Measurements from ENCODE around the gene SLC25A25.
"Not testable (repeated sequence)": the region's sequence is repeated elsewhere in the genome, so short reads cannot be mapped to it uniquely, and the experiment has no call there.

SLC25A25 gene

GRCh38 chr9:128109050-128109709 lies 41.1 kb downstream of the SLC25A25 start:
- DNase-seq (ENCODE audit: low spot score), result no peak

DNA sequence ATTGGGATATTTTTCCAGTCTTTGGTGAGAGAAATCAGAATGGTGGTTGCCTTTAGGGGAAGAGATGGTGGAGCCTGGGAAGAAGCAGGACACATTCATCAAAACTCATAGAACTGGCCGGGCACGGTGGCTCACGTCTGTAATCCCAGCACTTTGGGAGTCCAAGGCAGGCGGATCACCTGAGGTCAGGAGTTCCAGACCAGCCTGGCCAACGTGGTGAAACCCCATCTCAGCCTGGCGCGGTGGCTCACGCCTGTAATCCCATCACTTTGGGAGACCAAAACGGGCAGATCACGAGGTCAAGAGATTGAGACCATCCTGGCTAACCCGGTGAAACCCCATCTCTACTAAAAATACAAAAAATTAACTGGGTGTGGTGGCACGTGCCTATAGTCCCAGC lies 43.7 kb downstream of the SLC25A25 start:
- not testable (repeated sequence) for DNase-seq (ENCODE audit: low spot score)

DNA sequence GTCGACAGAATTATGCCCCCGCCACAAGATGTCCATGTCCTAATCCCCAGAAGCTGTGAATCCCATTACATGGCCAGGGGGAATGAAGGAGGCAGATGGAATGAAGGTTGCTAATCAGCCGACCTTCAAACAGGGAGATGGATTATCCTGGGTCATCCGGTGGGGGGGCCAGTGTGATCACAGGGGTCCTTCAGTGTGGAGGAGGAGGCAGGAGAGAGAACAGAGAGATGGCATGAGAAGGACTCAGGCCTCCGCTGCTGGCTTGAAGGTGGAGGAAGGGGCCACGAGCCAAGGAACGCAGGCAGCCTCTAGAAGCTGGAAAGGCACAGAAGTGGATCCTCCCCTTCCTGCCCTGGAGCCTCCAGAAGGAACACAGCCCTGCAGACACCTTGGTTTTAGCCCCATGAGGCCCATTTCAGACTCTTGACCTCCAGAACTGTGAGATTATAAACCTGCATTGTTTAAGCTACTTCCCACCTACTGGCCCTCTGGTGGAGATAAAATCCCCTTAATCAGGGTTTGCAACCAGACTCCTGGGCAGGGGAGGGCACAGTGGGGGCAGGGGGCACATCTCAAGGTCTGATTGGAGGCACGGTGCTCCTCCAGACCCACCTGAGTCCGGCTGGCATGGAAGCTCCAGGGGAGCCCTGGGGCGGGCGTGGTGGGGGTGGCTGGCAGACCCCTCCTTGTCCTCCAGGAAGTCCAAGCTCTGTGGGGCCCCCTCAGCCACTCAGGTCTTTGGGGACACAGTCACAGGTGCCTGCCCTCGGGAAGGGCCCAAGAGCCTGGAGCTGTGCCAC lies 45.7 kb downstream of the SLC25A25 start:
- no peak for DNase-seq (ENCODE audit: low spot score)

GRCh38 chr9:128114326-128115186 lies 46.5 kb downstream of the SLC25A25 start:
- DNase-seq (ENCODE audit: low spot score), result no peak

DNA sequence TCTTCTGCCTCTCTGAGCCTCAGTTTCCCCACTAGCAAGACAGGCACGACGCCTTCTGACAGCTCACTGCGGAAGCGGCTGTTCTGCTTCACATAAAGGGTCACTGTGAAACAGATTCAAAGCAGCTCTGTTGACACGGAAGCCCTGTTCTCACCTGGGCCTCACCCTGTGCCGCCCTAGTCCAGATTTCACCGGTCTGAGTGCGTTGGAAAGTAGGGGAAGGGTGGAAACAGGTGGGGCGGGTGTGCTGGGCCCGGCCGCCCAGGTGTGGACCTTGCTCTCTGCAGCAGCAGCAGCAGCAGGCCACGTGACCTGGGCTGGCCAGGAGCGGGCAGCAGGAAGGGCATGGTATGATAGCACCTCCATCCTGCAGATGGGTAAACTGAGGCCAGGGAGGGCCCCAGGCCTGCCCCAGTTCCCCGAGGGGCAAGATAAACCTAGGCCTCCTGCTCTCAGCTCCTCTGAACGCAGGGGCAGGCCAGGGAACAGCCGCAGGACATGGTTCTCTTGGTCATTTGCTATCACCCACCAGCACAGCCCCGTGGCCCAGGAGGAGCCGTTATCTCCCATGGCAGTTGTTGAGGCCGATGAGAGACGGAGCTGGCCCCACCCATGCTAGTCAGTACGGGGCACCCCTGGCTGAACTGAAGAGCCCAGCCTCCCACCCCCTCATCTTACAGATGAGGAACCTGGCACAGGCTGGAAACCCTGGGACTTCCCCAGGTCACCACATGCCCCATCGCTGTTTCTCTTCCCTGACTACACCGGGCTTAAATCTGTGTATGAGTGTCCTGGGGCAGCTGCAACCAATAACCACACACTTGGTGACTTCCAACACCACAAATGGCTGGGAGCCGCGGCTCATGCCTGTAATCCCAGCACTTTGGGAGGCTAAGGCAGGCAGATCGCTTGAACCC lies 47.4 kb downstream of the SLC25A25 start:
- no peak for DNase-seq (ENCODE audit: low spot score)

GRCh38 chr9:128116104-128117083 lies 48.4 kb downstream of the SLC25A25 start:
- no peak for DNase-seq (ENCODE audit: low spot score)

DNA sequence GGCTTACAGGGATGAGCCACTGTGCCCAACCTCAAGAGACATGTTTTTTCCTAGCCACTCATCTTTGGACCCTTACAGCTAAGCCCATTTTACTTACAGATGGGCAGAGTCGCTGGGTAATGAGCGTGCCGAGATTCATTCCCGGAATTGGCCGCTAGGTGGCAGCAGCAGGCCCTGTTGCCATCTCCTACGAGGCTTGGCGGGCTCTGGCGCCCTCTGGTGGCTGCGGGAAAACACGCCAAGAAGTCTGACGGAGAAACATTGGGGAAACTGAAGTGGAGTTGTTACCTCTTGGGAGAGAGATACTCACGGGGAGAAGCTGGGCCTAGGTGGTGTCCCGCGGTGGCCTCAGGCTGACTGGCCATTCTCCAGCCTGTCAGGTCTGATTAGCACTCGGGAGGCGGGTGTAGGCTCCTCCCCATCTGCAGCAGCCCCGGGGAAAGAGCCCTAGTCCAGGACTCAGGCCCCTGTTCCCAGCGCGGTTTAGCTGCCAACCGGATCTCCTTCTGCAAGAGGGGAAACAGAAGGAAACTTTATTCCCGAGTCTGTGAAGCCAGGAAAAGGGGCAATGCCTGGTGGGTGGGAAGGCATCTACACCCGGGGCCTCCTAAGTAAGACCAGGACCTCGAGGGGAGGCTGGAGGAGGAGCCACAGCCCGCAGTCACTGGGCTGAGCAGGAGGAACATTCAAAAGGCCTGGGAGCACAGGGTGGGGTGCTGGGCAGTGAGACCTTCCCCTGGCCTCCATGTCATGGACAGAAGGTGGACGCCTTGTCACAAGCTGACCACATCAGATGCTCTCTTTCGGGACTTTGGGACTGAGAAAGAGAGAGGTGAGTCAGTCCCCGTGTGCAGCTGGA lies 49.8 kb downstream of the SLC25A25 start:
- DNase-seq (ENCODE audit: low spot score), result peak; percentile 89

GRCh38 chr9:128118472-128118857 lies 50.4 kb downstream of the SLC25A25 start:
- no peak for DNase-seq (ENCODE audit: low spot score)

DNA sequence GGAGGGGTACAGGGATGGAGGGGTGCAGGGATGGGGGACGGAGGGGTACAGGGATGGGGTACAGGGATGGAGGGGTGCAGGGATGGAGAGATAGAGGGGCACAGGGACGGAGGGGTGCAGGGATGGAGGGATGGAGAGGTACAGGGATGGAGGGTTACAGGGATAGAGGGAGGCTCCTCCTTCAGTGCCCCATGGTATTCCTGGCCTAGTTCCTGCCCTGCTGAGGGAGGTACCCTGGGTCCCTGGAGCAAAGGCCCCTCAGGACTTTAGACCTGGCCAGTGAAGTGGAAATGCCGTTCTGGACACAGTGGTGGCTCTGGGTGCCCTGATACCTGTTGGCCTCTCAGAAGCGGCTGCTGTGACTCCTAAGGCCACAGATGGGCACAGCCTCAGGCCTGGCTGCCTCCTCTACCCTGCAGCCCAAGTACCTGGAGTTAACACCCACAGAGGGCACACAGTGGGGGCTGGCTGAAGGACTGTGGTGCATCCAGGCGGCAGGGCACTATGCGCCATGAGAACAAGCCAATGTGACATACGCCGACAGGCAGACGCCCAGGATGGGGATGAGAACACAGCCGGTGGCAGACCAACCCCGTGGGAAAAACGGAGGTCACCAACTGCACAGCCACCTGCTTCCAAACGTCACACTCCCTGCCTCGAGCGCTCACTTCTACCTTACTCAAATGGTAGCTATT lies 51.1 kb downstream of the SLC25A25 start:
- no peak for DNase-seq (ENCODE audit: low spot score)

DNA sequence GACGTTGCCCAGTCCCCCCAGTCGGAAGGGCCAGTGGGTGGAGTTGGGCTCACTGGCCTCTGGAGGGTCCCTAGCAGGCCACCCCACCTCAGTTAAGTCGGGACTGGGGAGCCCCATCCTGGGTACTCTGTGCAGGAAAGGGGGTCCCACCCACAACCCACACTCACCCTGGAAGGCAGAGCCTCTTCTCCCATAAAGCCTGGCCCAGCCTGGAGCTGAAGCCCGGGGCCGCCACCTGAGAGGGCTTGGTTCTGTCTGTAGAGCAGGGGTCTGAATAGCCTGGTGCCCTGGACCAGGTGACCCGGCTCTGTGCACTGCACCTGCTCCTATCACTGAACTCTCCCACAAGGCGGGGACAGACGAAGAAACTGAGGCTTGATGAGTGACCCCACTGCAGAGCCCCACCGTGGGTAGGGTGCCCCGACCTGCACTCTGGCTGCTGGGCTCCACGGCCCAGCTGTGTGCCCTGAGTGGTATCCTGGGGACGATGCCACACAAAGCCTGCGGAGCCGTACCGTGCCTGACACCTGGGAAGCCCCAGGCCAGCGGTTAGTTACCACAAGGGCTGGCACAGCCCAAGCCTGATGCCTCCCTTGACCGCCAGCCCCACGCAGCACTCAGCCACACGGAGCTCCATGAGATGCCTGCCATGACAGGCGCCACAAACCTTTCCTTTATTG lies 52.2 kb downstream of the SLC25A25 start:
- DNase-seq (ENCODE audit: low spot score), result no peak

DNA sequence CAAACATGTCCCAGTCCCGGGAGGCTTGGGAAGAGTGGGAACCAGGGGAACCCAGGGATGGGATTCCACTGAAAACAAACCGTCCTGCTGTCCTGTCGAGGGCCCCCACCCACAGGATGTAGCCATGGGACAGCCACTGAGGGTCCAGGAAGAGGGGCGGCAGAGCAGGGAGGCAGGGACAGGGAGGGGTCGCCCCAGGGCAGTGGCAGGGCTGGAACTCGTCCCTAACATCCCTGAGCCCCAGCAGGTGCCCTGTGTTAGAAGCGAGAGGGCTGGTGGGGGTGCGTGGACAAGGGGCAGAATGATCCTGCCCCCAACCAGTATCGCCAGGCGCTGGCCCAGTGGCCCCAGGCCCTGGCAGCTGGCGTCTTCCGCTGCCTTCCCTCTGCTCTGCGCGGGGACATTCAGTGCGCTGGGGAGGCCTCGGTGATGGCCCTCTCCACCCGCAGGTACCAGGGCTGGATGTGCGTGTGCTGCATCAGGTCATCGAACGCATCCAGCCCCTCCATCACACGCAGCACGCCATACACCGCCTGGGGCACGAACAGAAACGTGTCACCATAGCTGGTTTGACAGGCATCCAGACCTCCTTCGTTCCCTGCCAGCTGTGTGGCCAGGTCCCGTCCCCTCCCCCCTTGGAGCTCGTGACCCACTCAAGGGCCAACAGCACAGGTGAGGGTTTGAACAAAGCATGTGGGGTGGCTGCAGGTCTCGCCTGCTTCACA lies 52.9 kb downstream of the SLC25A25 start:
- DNase-seq (ENCODE audit: low spot score), result no peak

DNA sequence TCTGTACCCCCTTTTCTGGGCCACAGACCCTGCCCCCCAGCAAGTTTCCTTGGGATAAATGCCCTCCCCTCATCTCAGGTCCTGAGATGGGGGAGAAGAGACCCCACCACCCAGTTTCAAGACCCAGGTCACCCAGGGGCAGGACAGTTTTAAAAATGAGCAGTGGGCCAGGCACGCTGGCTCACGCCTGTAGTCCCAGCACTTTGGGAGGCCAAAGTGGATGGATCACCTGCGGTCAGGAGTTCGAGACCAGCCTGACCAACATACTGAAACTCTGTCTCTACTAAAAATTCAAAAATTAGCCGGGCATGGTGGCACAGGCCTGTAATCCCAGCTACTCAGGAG lies 53.4 kb downstream of the SLC25A25 start:
- DNase-seq (ENCODE audit: low spot score), result no peak

GRCh38 chr9:128121924-128122808 lies 54.1 kb downstream of the SLC25A25 start:
- DNase-seq (ENCODE audit: low spot score), result no peak

- DNase-seq (ENCODE audit: low spot score), result no peak
These were observed 54.8 kb downstream of the SLC25A25 start for GRCh38 chr9:128122809-128123175.

DNA sequence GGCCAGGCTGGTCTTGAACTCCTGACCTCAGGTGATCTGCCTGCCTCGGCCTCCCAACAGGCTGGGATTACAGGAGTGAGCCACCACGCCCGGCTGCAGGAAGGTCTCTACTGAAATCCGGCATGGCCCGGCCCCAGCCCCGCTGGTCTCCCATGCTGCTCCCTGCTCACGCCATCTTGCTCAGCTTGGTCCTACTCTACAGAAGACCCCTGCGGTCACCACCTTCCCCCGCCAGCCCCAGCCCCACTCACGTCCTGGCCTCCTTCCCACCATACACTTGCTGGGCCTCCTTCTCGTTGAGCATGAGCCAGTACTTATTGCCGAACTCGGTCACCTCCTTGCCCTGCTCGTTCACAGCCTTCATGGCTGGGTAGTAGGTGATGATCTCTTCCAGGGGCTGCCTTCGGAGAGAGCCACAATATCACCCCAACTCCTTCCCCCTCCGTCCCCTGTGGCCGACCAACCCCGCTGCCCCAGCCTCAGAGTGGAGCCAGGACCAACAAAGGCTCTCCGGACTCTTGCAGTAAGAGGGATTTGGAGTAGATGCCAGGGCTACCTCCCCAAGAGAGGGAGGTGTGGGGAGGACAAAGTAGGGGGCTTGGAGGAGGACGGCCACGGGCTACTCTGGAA lies 55.5 kb downstream of the SLC25A25 start:
- DNase-seq (ENCODE audit: low spot score), result no peak

GRCh38 chr9:128124451-128124850 lies 56.4 kb downstream of the SLC25A25 start:
- no peak for DNase-seq (ENCODE audit: low spot score)
